H1 (cell line): ENCODE results near the gene SH3RF3. TPM values are rescaled to one million over a fixed set of nuclear protein-coding genes. Genes with fewer than 3 reads are reported as not detected.

ENCODE experiments used
- BACH1 ChIP-seq: IDR thresholded peaks from 2 replicates; pipeline ENCODE4 v1.6.1; 2012; ENCODE audit warnings: low read length, improper control_type of control experiment
- CHD7 ChIP-seq: fragments of 300-600 bp; sonication (generic); IDR thresholded peaks from 2 replicates; pipeline ENCODE4 v1.7.1; 2012; ENCODE audit warnings: low read length, moderate library complexity, mild to moderate bottlenecking, inconsistent platforms; ENCODE audit not compliant: insufficient replicate concordance
- CREB1 ChIP-seq: IDR thresholded peaks from 2 replicates; pipeline ENCODE4 v1.6.1; 2012; ENCODE audit warnings: inconsistent platforms
- GABPA ChIP-seq: IDR thresholded peaks from 2 replicates; pipeline ENCODE4 v1.6.1; 2011; ENCODE audit warnings: mild to moderate bottlenecking, low read length, moderate library complexity, borderline replicate concordance; ENCODE audit not compliant: insufficient read depth
- KDM5A ChIP-seq: fragments of 200-600 bp; IDR thresholded peaks from 2 replicates; pipeline ENCODE4 v1.7.1; 2012; ENCODE audit warnings: mild to moderate bottlenecking, low read length, inconsistent platforms, mixed read lengths
- RAD21 ChIP-seq, 2 experiments: IDR thresholded peaks in 1 of 2; conservative IDR thresholded peaks in 1 of 2; 2 replicates each; pipeline ENCODE4 v1.6.1; 2011; ENCODE audit warnings: low read depth in 2 of 2, low read length in 2 of 2, improper control_type of control experiment in 1 of 2, inconsistent platforms in 1 of 2, mild to moderate bottlenecking in 1 of 2, moderate library complexity in 1 of 2
- SAP30 ChIP-seq: fragments of 300-600 bp; sonication (generic); IDR thresholded peaks from 2 replicates; pipeline ENCODE4 v1.7.1; 2012; ENCODE audit warnings: low read length, moderate library complexity, mild to moderate bottlenecking, inconsistent platforms; ENCODE audit not compliant: insufficient read depth, insufficient replicate concordance
- polyA plus RNA-seq, 7 experiments: library from polyadenylated mRNA; depleted of rRNA in 3 of 7; stranded (reverse) in 5 of 7; unstranded in 2 of 7; fragments of >200 nt in 5 of 7; fragments of 200-250 nt in 2 of 7; gene quantifications; 1 replicate in 5 of 7; 2 replicates in 1 of 7; 4 replicates in 1 of 7; pipeline versions ENCODE4 v1.2.1 to v1.2.3, GENCODE V29; 2011 to 2013; ENCODE audit warnings: missing spikeins in 2 of 7, mixed read lengths in 2 of 7
- total RNA-seq: library from RNA; stranded (reverse); fragmentation: NEBNext Ultra II Directional; extraction: Animal tissue kit (Norgen Biotek cat#: 25700); gene quantifications from 2 replicates; pipeline ENCODE4 v1.2.1, GENCODE V29; 2021

The SH3RF3 gene
- total and polyA plus RNA-seq, 2 of the 8 experiments (the other 6 are each of a cell fraction or from before 2014, with no cell fraction given): 0.11 to 0.65 TPM

GRCh38 chr2:109164739-109165221, 35.8 kb downstream of the SH3RF3 start (continued):
- TF ChIP-seq BACH1: no peak
- TF ChIP-seq CREB1: no peak
- TF ChIP-seq GABPA: no peak
- no peak for TF ChIP-seq KDM5A
- TF ChIP-seq SAP30: no peak
- no peak for TF ChIP-seq RAD21 (IDR thresholded peaks at IDR 0.05 in 1 of 2, conservative IDR thresholded peaks at IDR 0.05 in 1 of 2; ENCODE audit: low read depth in 2 of 2, low read length in 2 of 2)
- TF ChIP-seq CHD7: no peak
